DMS114 treated with DMSO at 0.1 percent for 48 hours (cell line): ENCODE data around the gene OR2A2.

Experiments
- DNase-seq: peaks from one replicate; lab custom pipeline; 2025; ENCODE audit not compliant: unreplicated experiment; lab: John Stamatoyannopoulos, UW

OR2A2 gene

DNA sequence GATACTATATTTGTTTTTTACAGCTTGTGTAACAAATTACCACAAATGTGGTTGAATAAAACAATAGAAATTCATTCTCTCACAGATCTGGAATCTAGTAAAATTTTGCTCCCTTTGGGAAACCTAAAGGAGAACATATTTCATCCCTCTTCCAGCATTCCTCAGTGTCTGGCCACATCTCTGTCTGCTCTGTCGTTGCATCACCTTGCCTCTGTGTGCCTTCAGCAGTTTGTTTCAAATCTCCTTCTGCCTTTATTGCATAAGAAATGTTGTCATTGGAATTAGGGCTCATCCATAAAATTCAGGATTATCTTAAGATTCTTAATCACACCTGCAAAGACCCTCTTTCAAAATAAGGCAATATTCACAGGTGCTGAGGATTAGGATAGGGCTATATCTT lies 28.1 kb downstream of the OR2A2 start:
- DNase-seq, result no peak

DNA sequence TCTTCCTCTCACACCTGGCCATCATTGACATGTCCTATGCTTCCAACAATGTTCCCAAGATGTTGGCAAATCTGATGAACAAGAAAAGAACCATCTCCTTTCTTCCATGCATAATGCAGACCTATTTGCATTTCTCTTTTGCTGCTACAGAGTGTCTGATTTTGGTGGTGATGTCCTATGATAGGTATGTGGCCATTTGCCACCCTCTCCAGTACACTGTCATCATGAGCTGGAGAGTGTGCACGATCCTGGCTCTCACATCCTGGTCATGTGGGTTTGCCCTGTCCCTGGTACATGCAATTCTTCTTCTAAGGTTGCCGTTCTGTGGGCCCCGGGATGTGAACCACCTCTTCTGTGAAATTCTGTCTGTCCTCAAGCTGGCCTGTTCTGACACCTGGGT lies 32.8 kb downstream of the OR2A2 start:
- no peak for DNase-seq

DNA sequence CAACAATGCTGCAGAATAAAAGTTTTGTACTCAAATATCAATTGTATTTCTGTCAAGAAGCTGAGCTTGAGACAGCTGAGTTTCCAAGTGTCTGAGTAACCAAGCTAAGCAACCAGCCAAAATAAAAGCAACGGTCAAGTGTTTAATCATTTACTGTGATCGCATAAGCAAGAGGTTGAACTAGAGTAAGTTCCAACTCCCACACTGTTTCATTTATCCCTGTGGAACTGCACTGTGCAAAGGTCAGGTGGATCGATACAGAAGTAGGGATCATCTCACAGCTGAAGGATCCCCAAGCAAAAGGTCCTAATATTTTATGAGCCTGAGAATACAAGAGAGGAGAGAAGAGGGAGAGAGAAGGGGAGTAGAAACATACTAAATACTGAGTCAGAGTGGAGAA lies 35.0 kb downstream of the OR2A2 start:
- no peak for DNase-seq

DNA sequence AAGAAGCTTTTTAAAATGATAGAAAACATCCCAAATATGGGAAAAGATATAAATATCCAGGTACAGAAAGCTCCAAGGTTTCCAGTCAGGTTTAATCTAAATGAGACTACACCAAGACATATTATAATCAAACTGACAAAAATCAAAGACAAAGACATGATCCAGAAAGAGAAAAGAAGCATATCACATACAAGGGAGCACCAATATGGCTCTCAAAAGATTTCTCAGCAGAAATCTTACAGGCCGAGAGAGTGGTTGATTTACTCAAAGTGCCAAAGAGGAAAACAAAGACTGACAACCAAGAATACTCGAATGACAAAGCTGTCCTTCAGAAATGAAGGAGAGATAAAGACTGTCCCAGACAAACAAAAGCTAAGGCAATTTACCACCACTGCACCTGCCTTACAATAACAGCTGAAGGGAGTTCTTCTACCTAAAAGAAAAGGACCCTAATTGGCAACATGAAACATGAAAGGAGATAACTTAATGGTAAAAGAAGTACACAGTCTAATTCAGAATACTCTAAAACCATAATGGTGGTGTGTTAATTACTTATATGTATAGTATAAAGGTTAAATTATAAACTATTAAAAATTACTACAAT lies 38.9 kb downstream of the OR2A2 start:
- no peak for DNase-seq

DNA sequence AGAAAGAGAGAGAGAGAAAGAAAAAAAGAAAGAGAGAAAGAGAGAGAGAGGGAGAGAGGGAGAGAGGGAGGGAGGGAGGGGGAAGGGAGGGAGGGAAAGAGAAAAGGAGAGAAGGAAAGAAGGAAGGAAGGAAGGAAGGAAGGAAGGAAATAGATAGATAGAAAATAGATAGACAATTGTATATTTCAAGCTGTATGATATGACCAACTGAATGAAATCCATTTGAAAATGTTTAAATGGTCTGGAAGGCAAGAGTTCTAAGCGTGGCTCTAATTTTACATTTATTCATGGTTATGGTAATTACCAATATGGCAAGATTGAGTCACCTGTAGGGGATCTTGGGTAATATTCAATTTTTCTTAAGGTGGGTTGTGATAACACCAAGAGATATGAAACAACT lies 49.5 kb downstream of the OR2A2 start:
- DNase-seq, result no peak
